Lower leg skin (tissue), 4 donors: ENCODE measurements around the gene AMOTL1. TPM values are rescaled to one million over a fixed set of nuclear protein-coding genes. Genes with fewer than 3 reads are reported as not detected.

Experiments
- DNase-seq, 2 donors: peaks; one replicate each; pipeline ENCODE4 v3.0.0-alpha.2; 2019; ENCODE audit warnings: low spot score in 2 of 2
- H3K4me3 ChIP-seq: fragments of 200-600 bp; sonication (generic); 2 replicates; pipeline ENCODE4 v1.5.1; 2017; ENCODE audit warnings: mild to moderate bottlenecking, low read depth; ENCODE audit not compliant: poor library complexity, severe bottlenecking
- CTCF ChIP-seq, 3 donors: fragments of 450-650 bp; IDR thresholded peaks; one replicate each; pipeline ENCODE4 v1.5.1; 2016; ENCODE audit warnings: antibody characterized with exemption in 3 of 3, mild to moderate bottlenecking in 3 of 3, moderate library complexity in 2 of 3
- POLR2A ChIP-seq, 2 donors: fragments of 450-650 bp; IDR thresholded peaks; one replicate each; pipeline ENCODE4 v1.6.1; 2016 to 2017; ENCODE audit warnings: antibody characterized with exemption in 2 of 2, mild to moderate bottlenecking in 1 of 2, moderate library complexity in 1 of 2
- WGBS, 2 donors: methylation state at CpG; one replicate each; pipeline ENCODE4 v1.1.5; 2018; 5-methylcytosine and 5-hydroxymethylcytosine counted together
- intact Hi-C: fragments of 100-400 bp; cut with DNase I; formaldehyde crosslinking; loops from one replicate; pipeline ENCODE4 v1.15.0; 2023; ENCODE audit warnings: low total_unique reads
- total RNA-seq, 4 donors: library from RNA; depleted of rRNA; stranded (reverse); fragments of >200 nt; gene quantifications; one replicate each; pipeline ENCODE4 v1.1.0, GENCODE V29; 2016

AMOTL1 gene
- total RNA-seq, 4 donors from 2014 or later: 45.3 to 72.0 (median 64.8) TPM

DNA sequence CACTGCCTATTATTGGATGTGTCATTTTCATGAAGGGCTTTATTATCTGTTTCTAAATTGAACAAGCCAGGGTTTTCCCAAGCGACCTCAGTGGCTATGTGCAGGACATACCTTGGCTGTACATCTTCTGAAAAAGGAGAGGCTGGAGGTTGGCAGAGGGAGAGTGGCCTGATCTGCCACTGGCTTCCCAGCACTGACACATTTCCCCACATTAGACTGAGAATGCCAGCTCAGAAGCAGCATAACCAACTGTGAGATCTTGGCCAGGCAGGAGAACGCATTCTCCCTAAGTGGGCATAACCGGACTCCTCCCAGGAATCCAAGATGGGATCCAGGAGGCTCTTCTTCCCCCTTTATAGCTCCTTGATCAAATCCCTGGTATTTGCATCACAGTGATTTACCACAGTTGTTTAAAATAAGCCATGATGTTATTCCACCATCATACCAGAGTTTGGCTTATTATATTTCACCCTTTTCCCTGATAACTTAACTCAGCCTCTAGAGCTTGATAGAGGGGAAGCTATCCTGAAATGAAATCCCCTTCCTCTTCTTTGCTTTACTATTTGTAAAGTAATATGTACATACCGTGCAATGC is 33.8 kb downstream of the AMOTL1 start:
- TF ChIP-seq POLR2A (IDR thresholded peaks at IDR 0.05) (no peak), CTCF (IDR thresholded peaks at IDR 0.05) (no peak)
- no peak for DNase-seq
- intact Hi-C loops: no loop called here
- WGBS, 2 donors: 63 to 77% methylated on average over 4 of the region's 4 CpGs
- no peak overlapping the region for H3K4me3 ChIP-seq

DNA sequence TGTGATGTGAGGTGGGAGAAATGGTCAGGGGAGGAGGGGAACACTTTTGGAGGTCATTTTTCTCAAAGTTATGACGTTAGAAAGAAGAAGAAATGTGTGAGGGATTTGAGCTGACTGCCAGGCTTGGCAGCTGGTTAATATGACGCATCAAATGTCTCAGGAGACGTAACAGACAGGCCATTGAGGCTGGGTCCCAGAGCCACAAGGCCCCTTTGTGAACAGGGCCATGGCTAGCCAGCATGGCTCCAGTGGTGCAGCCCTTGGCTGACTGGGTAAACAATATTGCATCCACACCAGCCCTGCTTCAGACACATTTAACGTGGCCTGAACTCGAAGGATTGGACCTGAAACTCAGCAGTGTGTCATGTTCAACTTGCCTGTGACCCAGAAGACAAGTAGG is 34.3 kb downstream of the AMOTL1 start:
- no peak overlapping the region for H3K4me3 ChIP-seq
- no peak for DNase-seq
- intact Hi-C loops: no loop called here
- WGBS, 2 donors: 78 to 79% methylated on average over 5 of the region's 5 CpGs
- TF ChIP-seq CTCF (IDR thresholded peaks at IDR 0.05) (no peak), POLR2A (IDR thresholded peaks at IDR 0.05) (no peak)

DNA sequence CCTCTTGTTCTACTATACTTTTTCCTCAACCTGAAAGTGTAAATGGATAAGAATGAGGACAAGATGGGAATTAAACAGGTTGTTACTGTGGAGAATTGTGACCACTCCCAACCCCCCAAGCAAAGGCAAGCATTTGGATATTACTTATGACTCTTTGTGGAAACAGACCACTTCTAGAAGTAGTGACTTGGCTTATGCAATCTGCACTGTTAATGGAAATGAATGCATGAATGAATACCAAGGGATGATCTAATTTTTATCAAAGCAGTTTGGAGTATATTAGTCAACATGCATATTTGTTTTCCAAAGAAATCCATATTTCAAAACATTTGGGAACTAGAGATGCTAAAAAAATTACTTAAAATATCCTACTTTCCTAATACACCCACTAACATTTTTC is 35.3 kb downstream of the AMOTL1 start:
- no peak for DNase-seq
- no peak for TF ChIP-seq POLR2A (IDR thresholded peaks at IDR 0.05)
- TF ChIP-seq CTCF (IDR thresholded peaks at IDR 0.05): no peak
- no peak overlapping the region for H3K4me3 ChIP-seq
- intact Hi-C loops: no loop called here

- intact Hi-C loops: no loop called here
- DNase-seq: no peak
- 69 to 86% methylated on average over 4 of the region's 4 CpGs for WGBS, 2 donors
- TF ChIP-seq POLR2A (IDR thresholded peaks at IDR 0.05) (no peak), CTCF (IDR thresholded peaks at IDR 0.05) (no peak)
- H3K4me3 ChIP-seq: no peak overlapping the region
These were observed 36.7 kb downstream of the AMOTL1 start for GRCh38 chr11:94804874-94805273.

- DNase-seq: peak in 1 of 2 donors; percentile 11
- intact Hi-C loops: no loop called here
- WGBS, 2 donors: 21 to 36% methylated on average over 1 of the region's 1 CpG
- TF ChIP-seq CTCF (IDR thresholded peaks at IDR 0.05) (no peak), POLR2A (IDR thresholded peaks at IDR 0.05) (no peak)
- H3K4me3 ChIP-seq: no peak overlapping the region
These were observed 37.9 kb downstream of the AMOTL1 start for GRCh38 chr11:94806014-94806413.

- WGBS, 2 donors: 54 to 60% methylated on average over 4 of the region's 4 CpGs
- peak in 1 of 2 donors; percentile 1 for DNase-seq
- TF ChIP-seq POLR2A (IDR thresholded peaks at IDR 0.05): no peak
- TF ChIP-seq CTCF (IDR thresholded peaks at IDR 0.05): no peak
- no peak overlapping the region for H3K4me3 ChIP-seq
- intact Hi-C loops: no loop called here
These were observed 38.3 kb downstream of the AMOTL1 start for GRCh38 chr11:94806419-94806818.
